GM18502 (cell line): ENCODE measurements around the gene EEF1AKMT1.
"Not testable (repeated sequence)": the region's sequence is repeated elsewhere in the genome, so short reads cannot be mapped to it uniquely, and the experiment has no call there.

Experiments
- ATAC-seq: cut with Tn5 transposase; IDR thresholded peaks from one replicate; pipeline ENCODE4 v1.9.1; 2021; ENCODE audit warnings: mild to moderate bottlenecking; ENCODE audit not compliant: unreplicated experiment, poor library complexity

The EEF1AKMT1 gene

GRCh38 chr13:20779405-20779804 lies 5.6 kb upstream of the EEF1AKMT1 start:
- no peak for ATAC-seq

GRCh38 chr13:20778311-20778710 lies 4.5 kb upstream of the EEF1AKMT1 start:
- no peak for ATAC-seq

- ATAC-seq = no peak
Observed at GRCh38 chr13:20776751-20777150, 3.0 kb upstream of the EEF1AKMT1 start.

GRCh38 chr13:20775961-20776360 lies 2.2 kb upstream of the EEF1AKMT1 start:
- no peak for ATAC-seq

- no peak for ATAC-seq
Observed at GRCh38 chr13:20774746-20775145, 985 bp upstream of the EEF1AKMT1 start.

- ATAC-seq = no peak
Observed at GRCh38 chr13:20772401-20773131, 1.2 kb downstream of the EEF1AKMT1 start.

- ATAC-seq = no peak
Observed at GRCh38 chr13:20769834-20770233, 3.9 kb downstream of the EEF1AKMT1 start.

GRCh38 chr13:20769091-20769490 lies 4.7 kb downstream of the EEF1AKMT1 start:
- no peak for ATAC-seq

- ATAC-seq = no peak
Observed at GRCh38 chr13:20767309-20767943, 6.3 kb downstream of the EEF1AKMT1 start.

- ATAC-seq = no peak
Observed at GRCh38 chr13:20760872-20761271, 12.9 kb downstream of the EEF1AKMT1 start.

- no peak for ATAC-seq
Observed at GRCh38 chr13:20754009-20754408, 19.8 kb downstream of the EEF1AKMT1 start.

- ATAC-seq = no peak
Observed at GRCh38 chr13:20749377-20749776, 24.4 kb downstream of the EEF1AKMT1 start.

GRCh38 chr13:20743830-20744404 lies 29.8 kb downstream of the EEF1AKMT1 start:
- not testable (repeated sequence) for ATAC-seq

- ATAC-seq = no peak
Observed at GRCh38 chr13:20740021-20740420, 33.7 kb downstream of the EEF1AKMT1 start.

GRCh38 chr13:20738616-20739015 lies 35.1 kb downstream of the EEF1AKMT1 start:
- no peak for ATAC-seq

GRCh38 chr13:20729633-20730585 lies 43.9 kb downstream of the EEF1AKMT1 start:
- ATAC-seq = no peak

- no peak for ATAC-seq
Observed at GRCh38 chr13:20728579-20729311, 45.0 kb downstream of the EEF1AKMT1 start.

- no peak for ATAC-seq
Observed at GRCh38 chr13:20727856-20728255, 45.9 kb downstream of the EEF1AKMT1 start.

GRCh38 chr13:20721454-20722357 lies 52.1 kb downstream of the EEF1AKMT1 start:
- ATAC-seq = no peak
